GM21717 (cell line): ENCODE measurements around the gene AGTRAP.

Experiments
- ATAC-seq: cut with Tn5 transposase; IDR thresholded peaks from one replicate; pipeline ENCODE4 v1.9.1; 2021; ENCODE audit warnings: mild to moderate bottlenecking, moderate library complexity; ENCODE audit not compliant: unreplicated experiment

AGTRAP gene

DNA sequence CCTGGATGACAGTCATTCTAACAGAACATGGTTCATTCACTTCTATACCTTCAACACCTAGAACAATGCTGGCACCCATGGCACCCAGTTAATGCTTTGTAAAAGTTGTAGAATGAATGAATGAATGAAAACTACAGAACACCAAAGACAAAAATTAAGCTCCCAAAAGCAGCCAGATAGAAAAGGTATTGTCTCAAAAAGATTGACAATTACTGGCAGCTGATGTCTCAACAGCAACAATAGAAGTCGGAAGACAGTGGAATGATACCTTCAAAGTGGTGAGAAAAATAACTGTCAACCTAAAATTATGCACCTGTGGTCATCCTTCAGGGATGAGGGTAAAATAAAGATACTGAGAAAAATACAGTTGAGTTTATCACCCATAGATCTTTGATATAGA is 21.1 kb downstream of the AGTRAP start:
- ATAC-seq: no peak

DNA sequence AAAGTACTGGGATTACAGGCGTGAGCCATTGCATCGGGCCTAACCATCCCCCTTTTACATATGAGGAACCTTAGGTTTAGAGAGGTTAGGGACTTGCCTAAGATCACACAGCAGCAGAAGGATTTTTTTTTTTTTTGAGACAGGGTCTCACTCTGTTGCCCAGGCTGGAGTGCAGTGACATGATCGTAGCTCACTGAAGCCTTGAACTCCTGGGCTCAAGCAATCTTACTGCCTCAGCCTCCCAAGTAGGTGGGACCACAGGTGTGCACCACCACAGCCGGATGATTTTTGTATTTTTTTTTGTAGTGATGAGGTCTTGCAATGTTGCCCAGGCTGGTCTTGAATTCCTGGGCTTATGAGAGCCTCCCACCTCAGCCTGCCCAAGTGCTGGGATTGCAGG is 23.9 kb downstream of the AGTRAP start:
- no peak for ATAC-seq

DNA sequence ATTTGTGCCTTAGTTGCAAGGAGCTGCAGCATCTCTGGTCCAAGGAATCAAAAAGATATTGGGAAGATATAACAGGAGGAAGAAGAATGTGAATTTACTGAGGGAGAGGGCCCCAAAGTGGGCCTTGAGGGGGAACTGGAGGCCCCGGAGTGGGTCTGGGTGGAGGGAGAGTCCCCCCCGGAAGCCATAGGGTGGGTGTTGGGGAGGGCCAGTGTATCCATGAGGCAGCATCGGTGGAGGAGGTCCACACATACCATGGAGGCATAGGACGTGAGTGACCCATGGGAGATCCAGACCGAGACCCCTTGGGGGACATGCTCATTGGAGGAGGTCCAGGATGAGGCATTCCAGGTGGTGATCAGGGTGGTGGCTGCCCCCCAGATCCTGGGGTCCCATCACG is 25.3 kb downstream of the AGTRAP start:
- no peak for ATAC-seq

DNA sequence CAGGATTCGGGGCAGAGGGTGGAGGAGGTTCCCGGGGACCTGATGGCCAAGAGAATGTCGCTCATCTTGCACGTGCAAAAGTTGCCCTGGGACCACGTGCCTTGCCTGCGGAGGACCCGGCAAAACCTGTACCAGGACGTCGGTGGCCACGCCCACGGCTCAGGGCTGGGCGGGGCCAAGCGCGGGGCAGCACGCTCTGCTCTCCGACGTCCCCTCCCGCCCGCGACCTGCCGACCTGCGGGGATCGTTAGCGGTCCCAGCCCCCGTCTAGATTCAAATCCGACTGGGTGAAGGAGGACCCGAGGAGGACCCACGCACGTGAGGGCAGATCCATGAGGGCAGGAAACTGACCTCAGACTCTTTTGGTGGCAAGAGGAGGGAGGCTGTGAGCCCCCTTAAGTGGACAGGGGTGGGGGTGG is 26.1 kb downstream of the AGTRAP start, which contains the start of gene C1orf167:
TSS of gene C1orf167 (plus strand) at position 206 of the 419 bp plus-strand sequence. CDS start 2,208 bp downstream, outside the sequence.
- ATAC-seq: no peak

DNA sequence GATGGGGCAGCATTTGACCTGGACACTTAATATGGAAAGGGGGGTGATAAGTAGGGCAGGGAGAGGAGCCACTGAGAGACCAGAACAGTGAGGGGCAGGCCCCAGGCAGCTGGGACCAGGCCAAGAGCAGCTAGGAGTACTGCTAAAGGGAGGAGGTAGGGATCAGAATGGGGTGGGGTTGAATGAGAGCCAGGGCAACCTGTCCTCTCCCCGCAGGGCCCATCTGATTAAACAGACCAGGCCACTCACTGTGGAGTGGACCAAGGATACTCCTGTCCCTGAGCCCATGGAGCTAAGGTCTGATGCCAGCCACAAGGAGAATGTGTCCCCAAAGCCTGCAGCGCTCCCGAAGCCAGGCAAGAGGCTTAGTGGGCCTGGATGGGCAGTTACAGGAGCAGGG is 28.2 kb downstream of the AGTRAP start:
- no peak for ATAC-seq

DNA sequence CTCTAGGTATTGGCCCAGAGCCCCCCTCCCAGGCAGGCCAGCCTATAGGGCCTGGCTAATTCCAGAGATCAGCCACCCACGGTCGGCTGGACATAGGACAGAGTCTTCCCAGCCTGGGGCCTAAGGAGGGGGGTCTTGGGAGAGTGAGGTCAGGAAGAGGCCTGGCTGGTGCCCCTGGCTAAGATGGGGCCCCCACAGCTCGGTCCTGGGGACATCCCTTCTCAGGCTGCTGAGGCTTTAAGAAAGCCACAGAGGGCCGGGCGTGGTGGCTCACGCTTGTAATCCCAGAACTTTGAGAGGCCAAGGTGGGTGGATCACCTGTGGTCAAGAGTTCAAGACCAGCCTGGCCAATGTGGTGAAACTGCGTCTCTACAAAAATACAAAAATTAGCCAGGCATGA is 28.6 kb downstream of the AGTRAP start:
- no peak for ATAC-seq

DNA sequence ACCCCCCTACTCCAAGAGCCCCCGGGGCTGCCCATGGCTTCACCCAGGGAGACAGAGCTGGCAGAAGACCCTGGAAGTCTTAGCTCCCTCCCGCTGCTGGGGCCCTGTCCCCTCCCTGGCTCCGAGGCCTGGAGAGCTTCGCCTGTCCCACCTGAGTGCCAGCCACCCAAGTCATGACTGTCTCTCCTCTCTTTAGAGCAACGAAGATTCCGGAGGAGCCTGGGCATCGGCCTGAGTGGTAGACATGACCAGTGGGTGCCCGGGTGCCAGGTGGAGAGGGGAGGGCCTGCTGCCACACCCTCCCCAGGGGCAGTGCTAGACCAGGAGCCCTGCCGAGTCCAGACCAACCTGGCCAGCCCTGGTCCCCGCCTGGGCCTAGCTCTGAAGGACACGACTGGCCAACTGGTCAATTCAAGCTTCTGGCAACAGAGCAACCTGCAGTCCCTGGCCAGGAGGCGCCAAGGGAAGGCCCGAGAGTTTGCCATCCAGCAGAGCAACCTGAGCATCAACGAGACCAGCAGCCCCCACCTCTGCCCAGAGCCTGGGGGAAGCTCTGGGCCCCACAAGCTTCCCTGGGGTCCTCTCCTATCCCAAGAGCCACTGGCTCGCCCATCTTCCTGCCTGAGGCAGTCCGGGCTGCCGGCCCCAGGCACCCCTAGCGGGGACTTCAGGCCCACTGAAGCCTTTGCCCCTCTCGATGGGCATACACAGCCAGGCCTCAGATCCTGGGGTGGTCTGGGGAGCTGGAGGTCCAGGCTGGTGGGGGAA is 29.9 kb downstream of the AGTRAP start:
- ATAC-seq: no peak

DNA sequence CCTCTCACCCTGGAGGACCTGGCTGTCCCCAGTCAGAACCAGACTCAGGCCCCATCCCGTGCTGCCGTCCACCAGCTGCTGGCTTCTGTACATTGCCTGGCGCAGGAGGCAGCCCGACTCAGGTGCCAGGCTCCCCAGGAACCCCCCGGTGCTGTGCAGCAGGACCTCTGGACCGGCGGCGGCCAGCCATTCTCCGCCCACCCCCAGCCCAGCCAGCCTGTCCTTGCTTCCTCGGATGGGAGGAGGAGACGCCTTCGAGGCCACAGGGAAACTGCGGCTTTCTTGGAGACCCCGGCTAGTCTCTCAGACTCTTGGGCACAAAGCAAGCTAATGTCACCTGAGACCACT is 30.5 kb downstream of the AGTRAP start:
- no peak for ATAC-seq

DNA sequence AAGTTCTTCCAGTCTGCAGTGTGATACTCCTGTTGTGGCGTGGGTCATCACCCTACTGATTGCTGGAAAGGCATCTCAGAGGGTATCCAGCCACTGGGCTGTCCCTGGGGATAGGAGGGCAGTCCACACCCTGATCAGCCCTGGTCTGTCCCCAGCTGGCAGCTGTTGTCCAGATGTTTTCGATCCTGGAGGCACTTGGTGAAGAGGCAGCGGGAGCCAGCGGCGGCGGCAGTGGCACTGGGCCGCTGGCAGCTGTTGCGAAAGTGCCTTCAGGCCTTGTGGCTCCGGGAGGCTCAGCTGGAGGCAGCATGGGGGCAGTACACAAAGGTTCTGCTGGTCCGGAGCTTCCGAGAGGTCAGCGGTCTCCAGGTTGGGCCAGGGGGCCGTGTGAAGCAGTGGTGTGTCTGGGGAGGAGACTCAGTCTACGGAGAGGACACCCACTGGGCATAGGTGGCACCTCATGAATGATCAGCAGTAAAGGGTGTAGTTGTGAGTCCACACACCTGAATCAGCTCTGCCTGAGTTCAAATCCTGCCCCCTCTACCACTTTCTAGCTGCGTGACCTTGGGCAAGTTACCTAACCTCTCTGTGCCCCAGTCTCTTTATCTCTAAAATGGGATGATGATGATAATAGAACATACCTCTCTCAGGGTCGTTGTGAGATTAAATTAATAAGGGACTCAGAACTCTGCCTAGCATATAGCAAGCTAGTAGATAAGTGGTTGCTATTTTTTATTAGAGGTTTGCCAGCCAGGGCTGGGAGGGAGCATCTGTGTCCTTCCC is 32.2 kb downstream of the AGTRAP start:
- no peak for ATAC-seq

DNA sequence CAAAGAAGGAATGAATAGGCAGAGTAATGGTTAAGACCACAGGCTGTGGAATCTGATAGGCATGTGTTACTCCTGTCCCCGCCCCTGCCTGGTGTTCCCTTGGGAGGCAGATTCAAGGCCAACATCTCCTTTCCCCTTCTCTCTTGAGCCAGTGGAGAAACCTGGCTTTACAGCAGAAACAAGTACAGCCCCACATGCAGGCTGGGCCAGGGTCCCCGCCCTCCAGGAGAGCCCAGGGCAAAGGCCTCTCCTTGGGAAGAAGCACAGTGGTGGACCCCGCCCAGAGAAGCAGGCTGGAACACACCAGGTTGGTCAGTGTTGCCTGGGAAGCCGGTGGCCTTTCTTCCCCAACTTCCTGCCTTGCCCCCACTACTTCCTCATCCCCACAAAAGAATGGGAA is 32.9 kb downstream of the AGTRAP start:
- no peak for ATAC-seq

DNA sequence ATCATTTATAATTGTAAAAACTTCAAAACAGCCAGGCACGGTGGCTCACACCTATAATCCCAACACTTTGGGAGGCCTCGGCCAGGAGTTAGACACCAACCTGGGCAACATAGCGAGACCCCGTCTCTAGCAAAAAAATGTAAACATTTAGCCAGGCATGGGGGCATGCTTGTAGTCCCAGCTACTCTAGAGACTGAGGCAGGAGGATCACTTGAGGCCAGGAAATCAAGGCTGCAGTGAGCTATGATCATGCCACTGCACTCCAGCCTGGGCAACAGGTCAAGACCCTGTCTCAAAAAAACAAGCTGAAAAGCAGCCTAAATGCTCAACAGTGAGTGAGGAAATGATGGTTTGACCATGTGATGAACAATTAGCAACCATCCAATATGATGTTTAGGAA is 33.3 kb downstream of the AGTRAP start:
- ATAC-seq: no peak

DNA sequence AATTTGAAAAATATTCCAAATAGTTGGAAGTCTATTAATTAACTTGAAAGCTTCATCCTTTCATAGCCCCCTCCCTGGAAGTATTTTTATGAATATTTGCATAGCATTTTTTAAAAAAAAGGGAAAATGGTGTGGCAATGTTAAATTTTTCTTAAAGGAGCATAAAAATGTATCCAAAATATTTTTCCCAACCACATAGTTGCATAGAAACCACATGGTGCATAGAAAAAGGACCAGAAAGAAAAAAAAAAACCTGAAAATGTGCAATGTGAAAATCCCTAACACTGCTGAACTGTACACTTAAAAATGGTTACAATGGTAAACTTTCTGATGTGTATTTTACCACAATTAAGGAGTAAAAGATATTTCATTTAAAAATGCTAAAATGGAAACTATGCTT is 34.1 kb downstream of the AGTRAP start:
- no peak for ATAC-seq

DNA sequence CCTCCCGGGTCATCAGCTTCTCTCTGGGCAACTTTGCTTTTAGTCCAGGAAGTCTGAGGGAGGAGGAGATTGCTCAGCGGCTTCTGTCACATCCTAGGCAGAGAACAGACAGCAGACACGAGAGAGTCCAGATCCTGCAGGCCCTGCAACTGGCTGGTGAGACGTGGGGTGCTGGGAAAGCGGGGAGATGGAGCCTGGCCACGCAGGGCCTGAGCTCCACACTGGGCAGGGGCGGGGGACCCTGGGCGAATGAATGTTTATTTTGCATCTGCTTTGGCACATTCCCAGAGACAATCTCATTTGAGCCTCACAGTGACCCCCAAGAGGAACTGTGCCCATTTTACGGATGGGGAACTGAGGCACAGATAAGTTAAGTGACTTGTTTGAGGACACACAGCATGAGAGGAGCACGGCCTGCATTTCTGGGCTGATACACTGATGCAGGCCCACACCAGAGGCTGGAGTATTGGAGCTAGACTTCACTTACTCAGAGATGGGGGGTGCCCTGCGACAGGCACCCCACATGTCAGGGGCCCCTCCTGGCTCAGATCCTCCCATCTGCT is 35.6 kb downstream of the AGTRAP start:
- no peak for ATAC-seq

DNA sequence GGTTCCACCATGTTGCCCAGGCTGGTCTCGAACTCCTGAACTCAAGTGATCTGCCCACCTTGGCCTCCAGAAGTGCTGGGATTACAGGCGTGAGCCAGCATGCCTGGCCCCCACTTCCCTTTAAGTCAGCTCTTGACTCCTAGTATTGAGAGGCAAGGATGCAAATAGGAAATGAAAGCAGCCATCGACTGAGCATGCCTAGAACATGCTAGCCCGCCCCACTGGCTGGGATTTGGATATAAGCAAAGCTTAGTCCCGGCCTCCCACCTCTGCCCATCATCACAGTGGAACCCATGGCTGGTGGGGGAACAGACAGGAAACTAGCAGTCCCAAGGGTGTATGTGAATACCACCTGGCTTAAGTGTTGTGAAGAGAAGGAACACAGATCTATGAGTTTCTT is 36.5 kb downstream of the AGTRAP start:
- ATAC-seq: no peak

DNA sequence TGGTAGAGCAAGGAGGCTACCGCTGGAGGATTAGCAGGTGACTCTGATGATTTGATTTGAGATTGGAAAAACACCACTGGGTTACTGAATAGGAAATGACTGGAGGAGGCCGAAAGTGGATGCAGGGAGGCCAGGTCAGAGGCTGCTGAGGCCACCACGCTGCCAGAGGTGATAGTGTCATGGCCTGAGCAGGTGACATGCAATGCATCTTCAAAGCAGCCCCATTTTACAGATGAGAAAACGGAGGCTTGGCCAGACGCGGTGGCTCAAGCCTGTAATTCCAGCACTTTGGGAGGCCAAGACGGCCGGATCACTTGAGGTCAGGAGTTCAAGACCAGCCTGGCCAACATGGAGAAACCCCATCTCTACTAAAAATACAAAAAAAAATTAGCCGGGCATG is 38.8 kb downstream of the AGTRAP start:
- no peak for ATAC-seq

DNA sequence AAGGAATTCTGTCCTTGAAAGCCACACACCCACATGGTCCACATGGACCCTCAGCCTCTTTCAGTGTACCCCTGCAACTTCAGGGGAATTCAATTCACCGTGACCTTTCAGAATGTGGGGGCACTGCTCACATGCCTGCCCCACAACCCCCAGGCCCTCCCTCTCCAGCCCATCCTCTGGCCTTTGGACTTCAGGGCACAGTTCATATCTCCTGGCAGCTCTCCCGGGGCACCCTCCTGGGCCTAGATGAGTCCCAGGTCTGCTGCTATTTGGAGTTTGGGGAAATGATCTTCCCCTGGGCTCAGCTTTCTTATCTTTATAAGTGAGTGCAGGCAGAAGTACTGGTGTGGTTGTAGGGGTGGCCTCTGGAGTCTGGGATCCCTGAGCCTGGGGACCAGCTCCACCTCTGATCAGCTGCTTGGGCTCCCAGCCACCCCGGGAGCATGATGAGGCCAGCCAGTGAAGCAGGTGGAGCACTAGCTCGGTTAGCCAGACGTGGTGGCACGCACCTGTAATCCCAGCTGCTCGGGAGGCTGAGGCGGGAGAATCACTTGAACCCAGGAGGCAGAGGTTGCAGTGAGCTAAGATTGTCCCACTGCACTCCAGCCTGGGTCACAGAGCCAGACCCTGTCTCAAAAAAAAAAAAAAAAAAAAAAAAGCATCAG is 41.9 kb downstream of the AGTRAP start:
- no peak for ATAC-seq

DNA sequence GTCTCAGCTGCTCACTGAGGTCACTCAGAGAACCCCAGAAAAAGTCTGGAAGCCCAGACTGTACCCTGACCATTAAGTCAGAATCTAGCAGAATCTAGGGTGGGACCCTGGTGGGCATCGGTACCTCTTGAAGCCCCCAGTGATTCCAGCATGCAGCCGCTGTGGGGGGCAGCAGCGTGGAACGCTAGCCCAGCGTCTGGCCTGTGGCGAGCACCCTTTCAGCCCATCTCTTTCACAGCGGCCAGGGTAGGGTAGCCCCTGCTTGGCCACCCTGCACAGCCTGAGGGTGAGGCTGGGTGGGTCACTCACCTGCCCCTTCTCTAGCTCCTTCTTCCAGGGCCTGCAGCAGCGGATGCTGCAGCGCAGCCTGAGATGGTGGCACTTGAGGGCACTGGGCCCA is 42.4 kb downstream of the AGTRAP start:
- no peak for ATAC-seq

DNA sequence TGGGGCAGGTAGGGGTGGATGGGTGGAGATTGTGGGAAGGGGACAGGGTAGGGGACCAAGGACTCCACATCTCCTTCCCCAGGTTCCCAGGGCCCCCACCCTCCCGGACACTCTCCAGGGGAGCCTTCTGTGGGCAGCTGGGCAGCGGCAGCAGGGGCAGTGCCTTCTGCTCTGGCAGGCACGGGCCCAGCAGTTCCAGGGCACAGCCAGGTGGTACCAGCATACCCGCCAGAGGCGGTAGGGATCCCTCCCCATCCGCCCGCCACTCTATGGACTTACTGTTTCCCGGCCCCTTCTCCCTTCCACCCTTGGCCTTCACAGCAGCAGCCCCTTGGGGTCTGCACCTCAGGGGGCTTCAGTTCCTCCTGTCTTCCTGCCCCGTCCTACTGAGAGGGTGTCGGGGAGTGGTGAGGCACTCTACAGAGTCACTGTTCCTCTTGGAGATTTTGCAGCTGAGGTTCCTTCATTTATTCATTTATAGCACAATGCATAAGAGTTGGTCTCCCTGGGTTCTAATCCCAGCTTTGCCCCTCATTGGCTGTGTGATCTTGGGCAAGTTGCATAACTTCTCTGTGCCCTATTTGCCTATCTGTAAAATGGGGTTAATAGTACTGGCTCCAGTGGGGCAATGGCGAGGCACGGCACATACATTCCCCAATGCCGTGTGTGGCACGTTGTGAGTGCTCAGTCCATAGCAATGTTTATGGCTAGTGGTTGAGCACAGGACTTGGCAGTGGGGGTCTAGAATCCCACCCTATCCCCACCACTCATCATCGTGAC is 43.1 kb downstream of the AGTRAP start:
- no peak for ATAC-seq

DNA sequence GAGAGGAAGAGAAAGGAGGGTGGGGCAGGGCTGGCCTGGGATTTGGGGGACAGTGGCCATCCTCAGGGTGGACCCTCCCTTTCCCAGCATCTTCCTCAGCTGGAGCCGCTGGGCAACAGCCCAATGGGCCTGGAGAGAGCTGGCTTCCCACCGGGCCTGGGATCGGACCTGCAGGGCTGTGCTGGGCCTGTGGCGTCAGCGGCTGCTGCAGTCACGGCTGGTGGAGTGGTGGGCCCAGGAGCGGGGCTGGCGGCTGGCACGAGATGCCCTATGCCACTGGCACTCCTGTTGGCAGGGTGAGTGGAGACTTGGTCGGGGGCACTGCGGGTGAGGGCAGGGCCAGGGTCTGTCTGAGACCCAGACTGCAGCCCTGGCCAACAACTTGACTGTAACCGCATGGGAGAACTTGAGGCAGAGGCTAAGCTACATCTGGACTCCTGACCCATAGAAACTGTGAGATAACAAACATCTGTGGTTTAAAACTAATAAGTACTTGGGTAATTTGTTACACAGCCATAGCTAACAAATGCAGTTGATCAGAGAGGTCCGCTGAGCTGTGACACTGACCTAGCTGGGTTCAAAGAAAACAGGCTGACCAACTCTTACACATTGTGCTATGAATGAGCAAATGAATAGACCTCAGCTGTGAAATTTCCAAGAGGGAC is 43.9 kb downstream of the AGTRAP start:
- no peak for ATAC-seq
